GM12874 (cell line): ENCODE data around the gene FGGY.

Experiments used
- CTCF ChIP-seq: IDR thresholded peaks from 2 replicates; pipeline ENCODE4 v1.5.1; 2011; ENCODE audit warnings: low read depth, mild to moderate bottlenecking, control low read depth, low read length, moderate library complexity; ENCODE audit not compliant: insufficient read depth

Gene FGGY

GRCh38 chr1:59625384-59625783, 328.5 kb downstream of the FGGY start:
- TF ChIP-seq CTCF: no peak

- TF ChIP-seq CTCF: no peak
These were observed 334.8 kb downstream of the FGGY start for GRCh38 chr1:59631561-59632255.

- TF ChIP-seq CTCF: no peak
These were observed 338.2 kb downstream of the FGGY start for GRCh38 chr1:59635097-59635496.

- TF ChIP-seq CTCF: no peak
These were observed 341.4 kb downstream of the FGGY start for GRCh38 chr1:59638231-59638711.

GRCh38 chr1:59639266-59639665, 342.4 kb downstream of the FGGY start:
- TF ChIP-seq CTCF: no peak

GRCh38 chr1:59640851-59641250, 344.0 kb downstream of the FGGY start:
- no peak for TF ChIP-seq CTCF

- TF ChIP-seq CTCF: no peak
These were observed 344.9 kb downstream of the FGGY start for GRCh38 chr1:59641836-59642235.
